ENCODE measurements around the gene OSBPL8.

GRCh38 chr12:76569685-76570604, 10.4 kb upstream of the OSBPL8 start:
- TF ChIP-seq CTCF (IDR thresholded peaks at IDR 0.05; ENCODE audit: control extremely low read depth in 1 of 3, insufficient read depth in 1 of 3, low read depth in 1 of 3, low read length in 3 of 3) (no peak), MAX (IDR thresholded peaks at IDR 0.05) (no peak), RAD21 (IDR thresholded peaks at IDR 0.05 in 1 of 2, conservative IDR thresholded peaks at IDR 0.05 in 1 of 2; ENCODE audit: low read depth in 2 of 2, low read length in 2 of 2) (no peak), EZH2 (IDR thresholded peaks at IDR 0.05; ENCODE audit: low read depth, low read length, severe bottlenecking) (no peak), POLR2AphosphoS5 (IDR thresholded peaks at IDR 0.05; ENCODE audit: low read depth, low read length) (no peak)

Measured in H1 (cell line).